ENCODE data around the gene ITPRID1.

The ITPRID1 gene

DNA sequence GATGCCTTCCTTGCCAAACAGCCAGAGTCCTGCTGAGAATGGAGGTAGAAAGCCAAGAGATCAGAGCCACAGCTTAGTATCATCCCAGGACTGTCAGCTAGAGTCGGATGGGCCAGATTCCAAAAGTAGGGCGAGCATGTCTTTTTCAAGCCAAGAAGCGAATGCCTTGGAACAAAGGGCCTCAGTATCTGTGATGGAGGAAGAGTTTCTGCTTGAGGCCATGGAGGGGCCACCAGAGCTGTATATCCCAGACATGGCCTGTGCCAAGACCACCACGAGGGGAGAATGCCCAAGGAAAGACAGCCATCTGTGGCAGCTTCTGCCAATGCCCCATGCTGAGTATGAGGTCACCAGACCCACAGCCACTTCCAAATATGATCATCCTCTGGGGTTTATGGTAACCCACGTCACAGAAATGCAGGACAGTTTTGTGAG, 128.8 kb downstream of the ITPRID1 start:
- no peak for DNase-seq

DNA sequence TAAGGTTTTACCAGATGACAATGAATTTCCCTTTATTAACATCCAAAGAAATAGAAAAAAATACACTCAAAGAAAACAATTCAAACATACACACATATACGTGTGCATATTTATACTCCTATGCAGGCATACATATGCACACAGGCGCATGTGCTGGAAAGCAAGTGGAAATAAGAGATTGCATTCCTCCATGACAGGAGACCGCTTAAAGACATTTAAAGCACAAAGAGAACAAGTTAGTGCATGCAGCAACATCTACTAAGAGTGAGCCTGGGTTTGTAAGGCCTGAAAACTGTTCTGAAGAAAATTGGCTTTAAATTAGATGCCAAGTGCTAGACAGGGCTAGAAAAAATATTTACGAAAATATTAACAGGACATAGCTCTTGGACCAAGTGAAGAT, 133.1 kb downstream of the ITPRID1 start:
- DNase-seq: no peak

DNA sequence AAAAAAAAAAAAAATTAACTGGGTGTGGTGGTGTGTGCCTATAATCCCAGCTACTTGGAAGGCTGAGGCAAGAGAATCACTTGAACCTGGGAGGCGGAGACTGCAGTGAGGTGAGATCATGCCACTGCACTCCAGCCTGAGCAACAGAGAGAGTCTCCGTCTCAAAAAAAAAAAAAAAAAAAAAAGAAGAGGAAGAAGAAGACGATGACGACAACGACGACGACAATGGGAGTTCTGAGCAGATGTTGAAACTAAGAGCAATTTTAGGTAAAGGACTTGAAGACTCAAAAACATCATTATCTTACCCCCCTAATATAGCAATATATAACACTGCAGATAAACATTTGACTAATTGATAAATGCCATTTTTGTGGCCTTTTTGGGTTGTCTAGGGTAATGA, 133.6 kb downstream of the ITPRID1 start:
- no peak for DNase-seq

DNA sequence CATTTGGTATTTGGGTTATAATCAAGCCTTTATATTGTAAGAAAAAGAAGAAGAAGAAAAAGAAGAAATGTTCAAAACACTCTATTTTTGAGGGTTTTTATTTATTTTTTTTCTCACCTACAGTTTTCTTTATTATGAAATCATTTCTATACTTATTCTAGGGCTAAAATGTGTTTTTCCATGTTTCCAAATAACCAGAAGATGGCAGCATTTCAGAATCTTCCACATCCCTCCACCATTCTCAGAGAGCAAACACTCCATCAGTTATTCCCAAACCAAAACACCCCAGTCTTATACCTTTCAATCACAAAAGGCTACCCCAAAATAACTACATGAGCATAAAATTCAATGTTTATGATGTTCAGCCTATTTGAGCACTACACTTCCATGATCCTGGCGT, 134.4 kb downstream of the ITPRID1 start:
- DNase-seq: peak; percentile 71

DNA sequence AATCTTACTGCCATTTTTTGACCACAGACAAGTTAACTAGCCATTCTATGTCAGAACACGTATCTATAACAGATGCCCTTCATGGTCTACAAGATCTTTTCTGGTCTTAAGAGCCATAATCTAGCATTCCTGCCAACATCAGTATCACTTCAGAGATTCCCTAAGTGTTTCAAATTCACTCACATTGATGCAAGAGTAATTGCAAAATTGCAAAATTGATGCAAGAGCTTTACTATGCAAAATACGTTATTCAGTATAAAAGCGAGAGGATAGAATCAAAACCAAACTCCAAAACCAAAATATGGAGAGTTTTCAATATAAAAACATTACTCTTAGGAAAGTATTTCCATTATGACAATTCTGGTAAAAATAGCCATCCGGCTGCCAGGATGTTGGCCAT, 135.0 kb downstream of the ITPRID1 start:
- no peak for DNase-seq

DNA sequence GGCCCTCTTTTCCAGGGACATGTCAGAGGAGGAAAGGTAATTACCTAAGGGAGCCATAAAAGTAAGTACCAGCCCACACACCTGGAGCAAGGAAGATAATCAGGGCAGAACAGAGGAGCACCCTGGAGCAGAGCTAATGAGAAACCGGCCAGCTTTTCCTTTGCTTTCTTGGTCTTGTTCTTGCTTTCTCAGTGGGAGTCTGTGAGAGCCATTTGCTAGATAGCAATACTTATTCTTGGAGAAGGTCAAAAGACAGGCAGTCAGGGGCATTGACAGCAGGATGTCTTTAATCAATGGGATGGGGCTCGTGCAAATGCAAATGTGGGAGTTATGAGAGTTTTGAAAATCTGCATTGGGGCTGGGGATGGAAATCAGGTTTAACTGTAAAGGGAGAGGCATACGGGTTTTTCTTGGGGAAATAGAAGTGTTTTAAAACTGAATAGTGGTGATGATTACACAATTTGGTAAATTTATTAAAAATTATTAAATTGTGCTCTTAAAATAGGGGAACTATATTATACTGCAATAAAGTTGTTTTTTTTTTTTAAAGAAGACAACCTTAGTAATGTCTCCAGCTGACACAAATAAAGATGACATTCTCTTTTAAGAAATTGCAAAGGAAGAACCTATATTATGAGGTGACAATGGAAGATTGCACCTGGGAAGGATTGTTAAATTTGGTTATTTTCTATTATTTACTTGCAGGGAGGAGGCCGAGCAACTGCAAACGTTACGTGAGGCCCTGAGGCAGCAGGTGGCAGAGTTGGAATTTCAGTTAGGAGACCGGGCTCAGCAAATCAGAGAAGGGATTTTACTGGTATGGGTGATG, 137.6 kb downstream of the ITPRID1 start:
- peak; percentile 55 for DNase-seq

DNA sequence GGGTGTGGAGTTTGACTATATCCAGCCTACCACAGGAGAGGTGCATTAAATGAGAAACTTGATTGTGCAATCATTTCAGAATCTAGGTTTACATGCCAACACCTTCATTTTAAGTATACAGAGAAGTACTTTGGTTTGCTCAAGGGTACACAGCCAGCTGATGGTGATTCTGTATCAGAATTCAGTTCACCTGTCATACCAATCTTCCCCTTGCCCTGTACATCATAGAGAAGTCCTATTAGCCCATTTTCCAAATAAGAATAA, 138.1 kb downstream of the ITPRID1 start:
- no peak for DNase-seq

DNA sequence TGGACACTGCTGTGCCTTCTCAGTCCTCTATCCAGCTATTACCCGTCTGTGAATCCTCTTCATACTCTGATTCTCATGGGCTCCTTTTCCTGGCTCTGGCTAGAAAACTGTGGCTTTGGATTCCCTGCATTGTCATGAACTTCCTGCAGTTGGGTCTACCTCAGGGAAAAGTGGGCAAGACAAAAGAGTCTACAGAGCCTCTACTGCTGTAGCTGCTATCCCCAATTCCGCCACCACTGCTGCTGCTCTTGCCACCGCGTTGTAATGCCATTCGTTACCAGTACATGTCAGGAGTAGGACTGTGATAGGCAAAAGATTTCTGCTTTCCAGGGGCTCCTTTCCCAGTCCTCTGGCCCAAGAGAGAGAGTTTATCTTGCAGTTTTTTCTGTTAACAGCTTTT, 149.2 kb downstream of the ITPRID1 start:
- DNase-seq: peak; percentile 18

DNA sequence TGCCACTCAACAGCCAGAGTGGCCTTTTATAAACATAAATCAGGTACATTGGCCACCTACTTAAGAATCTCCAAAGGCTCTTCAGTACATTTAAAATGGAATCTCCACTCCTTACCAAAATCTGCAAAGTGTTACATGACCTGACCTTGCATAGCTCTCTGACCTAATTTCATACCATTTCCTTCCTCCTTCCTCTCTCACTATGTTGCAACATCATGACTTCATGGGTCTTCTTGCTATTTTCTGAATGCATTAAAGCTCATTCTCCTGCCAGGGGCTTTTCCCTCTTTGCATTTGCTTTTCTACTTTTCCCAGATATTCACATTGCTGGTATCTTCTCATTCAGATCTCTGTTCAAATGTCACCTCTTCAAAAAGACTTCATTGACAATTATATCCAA, 151.0 kb downstream of the ITPRID1 start:
- no peak for DNase-seq

DNA sequence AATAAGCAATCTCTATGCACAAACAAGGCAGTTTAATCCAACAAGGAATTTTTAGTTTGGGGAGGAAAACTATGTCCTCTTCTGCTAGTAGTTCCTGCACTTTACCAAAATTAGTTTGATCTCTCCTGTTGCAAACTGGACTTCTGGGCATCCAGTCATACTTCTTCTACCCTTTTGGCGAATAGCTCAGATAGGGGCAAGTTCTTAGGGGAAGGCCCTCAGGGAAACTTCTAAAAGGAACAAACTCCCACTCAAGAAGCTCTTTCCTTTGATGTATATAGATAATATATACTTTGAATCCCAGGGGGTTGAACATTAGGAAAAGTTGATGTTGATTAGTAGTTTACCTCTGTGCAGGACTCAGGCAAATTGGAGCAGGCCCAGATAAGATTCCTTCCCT, 151.7 kb downstream of the ITPRID1 start:
- no peak for DNase-seq

DNA sequence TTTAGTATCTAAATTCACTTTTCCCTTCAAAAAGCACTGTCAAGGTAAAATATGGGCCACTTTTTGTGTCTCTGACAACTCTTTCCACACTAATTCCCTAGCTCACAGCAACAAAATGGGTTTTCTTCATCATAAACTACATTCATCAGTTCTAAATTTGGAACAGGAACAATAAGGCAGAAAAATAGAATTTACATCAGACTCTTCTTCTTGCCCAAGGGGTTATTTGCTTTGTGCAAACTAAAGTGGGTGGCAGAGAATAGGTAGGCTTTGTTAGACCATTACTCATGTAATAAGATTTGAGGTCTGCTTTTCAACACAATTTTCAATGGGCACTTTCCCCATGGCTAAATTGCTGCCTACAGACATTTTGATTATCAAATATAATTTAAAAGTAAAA, 155.6 kb downstream of the ITPRID1 start:
- DNase-seq: peak; percentile 23

DNA sequence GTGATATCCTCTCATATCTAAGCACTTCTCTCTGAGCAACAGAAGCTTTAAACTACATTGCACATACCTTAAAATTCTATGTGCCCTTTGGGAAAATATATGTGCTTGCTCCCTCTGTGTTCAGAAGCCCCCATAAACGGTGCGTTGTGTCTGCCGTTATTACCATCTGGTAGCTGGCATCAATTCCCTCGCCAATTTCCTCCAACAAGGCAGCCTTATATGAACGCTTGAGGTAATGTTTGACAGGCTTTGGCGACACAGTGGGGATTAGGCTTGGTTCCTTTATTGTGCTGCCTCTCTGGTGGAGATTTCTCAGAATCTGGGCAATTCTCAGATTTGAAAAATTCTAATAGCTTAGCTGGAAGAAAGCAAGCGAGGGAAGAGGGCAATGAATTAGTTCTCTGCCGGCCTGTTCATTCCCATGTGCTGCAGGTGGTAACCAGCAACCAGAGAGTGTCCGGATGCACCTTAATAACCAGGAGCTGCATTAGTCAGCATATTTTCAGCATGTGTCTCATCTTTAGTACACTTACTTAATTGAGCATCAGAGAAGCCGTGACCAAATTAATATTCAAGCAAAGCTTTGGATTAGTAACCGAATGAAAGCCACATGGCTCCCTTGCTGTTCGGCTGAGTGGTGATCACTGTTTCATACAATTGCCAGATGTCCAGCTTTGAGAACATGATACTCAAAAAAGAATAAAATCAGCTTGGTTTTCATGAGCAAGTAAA, 165.8 kb downstream of the ITPRID1 start:
- peak; percentile 80 for DNase-seq

DNA sequence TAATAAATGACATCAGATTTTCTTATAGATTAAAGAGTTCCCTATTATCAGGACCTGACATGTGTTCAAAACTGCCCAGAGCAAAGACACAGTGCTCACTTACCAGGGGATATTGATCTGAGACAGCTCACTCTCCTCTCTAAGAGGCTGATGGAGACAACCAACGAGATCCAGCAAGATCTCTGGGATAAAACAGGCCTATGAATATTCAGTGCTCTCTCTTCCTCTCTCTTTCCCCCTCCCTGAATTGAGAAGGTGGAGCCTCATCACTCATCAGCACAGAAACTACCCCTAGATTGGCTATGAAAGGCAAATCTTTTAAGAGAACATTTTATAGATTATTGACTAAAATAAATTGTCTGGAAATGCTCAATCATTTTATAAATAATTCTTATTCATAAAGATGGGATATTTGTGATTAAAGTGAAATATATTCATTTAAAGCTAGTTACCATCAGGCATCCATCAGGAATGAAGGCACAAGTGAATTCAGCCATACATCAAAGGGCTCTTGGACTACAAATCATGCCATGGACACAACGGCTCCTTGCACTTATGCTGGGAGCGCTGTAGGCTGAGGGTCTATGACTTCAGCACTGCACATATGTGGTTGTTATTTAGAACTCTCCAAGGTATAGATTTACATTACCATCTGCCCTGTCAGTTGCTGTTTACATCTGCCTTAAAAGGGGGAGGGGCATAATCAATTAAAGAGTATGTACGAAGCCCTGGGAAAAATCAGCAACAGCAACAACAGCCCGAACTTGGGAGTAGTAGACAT, 169.7 kb downstream of the ITPRID1 start:
- peak; percentile 92 for DNase-seq

DNA sequence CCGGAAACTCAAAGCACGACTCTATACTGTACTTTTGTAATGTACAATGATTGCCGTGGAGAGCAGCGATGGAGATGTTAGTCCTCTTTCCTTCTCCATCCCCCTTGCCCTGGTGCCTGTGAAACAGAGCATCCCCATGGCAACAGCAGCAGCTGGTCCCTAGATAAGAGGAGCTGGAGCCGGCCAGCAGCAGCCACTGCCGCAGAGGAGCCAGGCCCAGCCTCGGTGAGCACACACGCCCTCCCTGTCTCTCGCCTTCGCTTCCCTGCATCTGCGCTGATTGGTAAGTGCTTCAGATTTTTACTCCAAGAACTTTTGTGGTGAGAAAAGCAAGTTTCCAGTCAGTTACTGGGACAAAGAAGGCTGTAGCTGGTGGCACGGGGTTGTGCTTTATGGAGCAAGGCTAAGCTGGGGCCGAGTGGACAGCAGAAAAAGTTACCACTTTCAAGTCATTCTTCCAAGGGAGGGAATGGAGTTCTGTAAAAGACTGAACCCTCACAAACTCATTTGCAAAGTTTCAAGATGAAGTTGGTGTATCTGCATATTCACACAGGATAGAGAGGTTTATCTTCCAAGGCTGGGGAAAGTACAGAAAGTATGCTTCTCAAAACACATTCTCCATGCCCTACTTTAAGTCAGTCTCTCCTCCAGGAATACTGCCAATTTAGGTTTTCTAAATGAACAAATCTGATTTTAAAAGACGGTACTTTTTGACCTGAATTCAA, 173.3 kb downstream of the ITPRID1 start, which contains the start of gene PPP1R17:
PPP1R17 (plus strand) TSS at position 192 of the 725 bp plus-strand sequence. CDS start 5,227 bp downstream, outside the sequence.
- peak; percentile 17 for DNase-seq

DNA sequence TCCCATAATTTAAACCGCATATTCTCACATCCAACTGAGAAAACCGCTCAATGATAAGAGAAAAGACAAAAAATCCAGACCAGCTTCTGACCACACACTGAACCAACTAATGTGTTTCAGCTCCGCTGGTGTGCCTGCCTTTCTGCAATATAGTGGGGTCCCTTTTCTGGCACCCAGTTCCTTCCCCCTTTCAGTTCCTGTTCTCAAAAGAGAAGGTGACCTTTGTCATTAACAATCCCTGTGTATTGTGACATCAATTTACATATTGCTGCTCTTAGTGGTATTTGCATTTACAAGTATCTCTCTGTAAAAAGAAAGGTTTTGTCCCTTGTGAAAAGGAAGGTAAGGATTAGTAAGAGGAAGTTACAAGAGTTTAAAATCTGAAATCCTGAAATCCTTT, 174.5 kb downstream of the ITPRID1 start:
- DNase-seq: no peak

DNA sequence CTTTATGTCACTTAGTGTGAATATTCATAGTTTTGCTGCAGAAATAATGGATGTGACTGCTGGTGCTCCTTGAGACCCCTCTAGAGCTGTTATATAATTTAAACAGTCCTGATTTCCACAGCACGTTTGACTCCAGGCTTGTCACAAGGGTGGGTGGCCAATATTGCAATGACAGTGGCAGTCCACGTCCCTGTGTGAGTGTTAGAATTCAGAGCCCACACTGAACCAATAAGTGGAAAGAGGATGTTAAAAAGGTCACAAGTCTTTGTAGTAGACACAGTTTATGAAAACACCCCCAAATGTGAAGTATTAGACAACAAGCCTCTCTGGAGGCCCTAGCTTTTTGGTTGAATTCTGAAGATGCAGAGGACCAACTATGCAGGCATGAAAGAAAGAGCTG, 175.1 kb downstream of the ITPRID1 start:
- DNase-seq: no peak

DNA sequence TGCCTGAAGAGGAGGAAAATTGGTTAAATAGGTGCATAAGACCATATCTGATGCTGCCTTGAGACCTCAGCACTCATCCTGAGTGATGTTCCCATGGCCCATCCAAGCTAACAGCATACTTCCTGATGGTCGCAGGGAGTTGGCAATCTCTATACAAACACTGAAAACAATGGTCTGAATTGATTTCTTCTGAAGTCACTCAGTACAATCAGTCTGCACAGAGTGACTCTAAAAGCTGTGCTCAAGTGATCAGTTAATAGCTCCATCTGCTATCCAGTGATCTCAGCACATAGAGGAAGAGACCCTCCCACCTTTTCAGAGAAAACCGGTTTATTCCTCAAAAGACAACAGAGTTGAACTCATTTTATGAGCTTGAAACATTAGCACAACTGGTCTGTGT, 177.0 kb downstream of the ITPRID1 start:
- peak; percentile 90 for DNase-seq

DNA sequence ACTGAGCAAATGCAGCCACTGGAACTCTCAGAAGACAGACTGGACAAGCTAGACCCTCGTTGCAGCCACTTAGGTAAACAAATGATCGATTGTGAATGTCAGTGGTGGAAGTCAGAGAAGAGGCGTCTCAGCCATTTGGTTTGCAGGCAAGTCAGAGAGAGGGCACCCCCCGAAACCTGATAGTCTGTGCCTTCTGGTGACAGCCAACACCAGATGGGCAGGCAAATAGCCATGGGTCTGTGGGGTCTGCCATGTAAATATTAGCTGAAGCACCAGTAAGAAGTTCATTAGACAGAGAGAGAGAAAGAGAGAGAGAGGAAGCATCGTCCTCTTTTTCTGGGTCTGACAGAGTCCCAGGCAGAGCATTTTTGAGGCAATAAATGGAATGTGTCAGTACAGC, 178.6 kb downstream of the ITPRID1 start:
- peak; percentile 92 for DNase-seq

DNA sequence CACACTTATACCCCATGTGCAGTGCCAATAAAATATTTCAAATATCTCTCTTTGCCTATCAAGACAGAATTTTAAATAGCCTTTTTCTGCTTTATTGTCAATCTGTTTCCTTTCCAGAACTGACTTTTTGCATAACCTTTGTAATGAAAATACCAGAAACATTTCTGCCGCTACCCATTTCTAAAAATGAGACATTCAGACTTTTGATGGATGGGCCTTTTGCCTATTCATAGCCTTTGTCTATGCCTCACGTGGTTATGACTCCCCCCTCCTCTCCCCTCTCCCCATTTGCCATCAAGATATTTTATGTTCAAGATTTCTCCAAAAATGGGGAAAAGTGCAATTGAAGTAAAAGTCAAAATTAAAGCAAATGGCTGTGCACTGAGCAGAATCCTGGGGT, 179.0 kb downstream of the ITPRID1 start:
- DNase-seq: no peak

DNA sequence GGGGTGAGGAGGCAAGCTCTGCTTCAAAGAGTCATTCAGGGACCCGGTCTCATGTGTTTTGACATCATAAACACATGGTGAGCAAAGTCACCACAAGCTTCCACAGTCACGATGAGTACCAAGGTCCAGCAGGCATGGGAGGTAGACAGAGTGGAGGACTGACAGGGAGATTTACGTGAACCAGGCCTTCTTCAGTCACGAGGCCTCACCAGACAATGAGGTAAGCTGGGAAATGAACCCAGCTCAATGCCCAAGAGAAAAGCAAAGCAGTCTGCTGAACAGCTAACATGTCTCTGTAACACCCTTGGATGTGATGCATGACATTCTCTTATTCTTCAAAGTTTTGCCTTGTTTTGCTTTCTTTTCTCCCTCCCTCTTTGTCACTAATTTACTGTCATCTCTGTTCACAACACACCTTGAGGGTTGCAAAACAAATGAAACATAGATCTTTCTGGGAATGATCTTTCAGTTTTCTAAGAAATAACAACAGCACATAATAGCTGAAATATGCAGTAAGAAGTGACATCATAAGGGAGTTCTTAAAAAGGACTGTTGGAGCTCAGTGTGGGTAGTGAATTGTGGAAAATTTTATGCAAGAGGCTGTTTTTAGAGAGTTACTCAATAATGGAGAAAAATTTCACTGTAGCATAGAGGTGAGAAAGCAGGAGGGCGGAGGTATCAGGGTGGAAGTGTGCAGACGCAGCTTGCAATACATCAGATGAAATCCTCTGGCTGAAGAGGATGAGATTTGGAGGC, 182.1 kb downstream of the ITPRID1 start:
- peak; percentile 33 for DNase-seq

DNA sequence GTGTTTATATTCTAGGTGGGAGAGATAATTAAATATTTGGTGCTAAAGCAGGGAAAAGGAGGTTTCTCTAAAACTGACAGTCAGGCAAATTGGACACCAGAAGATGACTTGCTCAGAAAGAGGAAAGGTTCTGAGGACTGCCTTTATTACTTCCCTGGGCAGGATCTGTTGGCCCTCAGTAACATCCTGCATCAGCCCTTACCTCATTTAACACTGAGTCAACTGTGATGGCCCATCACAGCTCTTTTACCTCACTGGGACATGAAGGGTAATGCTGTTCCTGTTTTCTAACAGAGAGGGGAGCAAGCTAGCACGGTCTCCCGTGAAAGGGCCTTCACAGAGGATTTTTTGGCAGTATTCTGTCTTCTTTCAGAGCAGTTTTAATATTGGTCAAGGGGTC, 185.2 kb downstream of the ITPRID1 start:
- DNase-seq: no peak

DNA sequence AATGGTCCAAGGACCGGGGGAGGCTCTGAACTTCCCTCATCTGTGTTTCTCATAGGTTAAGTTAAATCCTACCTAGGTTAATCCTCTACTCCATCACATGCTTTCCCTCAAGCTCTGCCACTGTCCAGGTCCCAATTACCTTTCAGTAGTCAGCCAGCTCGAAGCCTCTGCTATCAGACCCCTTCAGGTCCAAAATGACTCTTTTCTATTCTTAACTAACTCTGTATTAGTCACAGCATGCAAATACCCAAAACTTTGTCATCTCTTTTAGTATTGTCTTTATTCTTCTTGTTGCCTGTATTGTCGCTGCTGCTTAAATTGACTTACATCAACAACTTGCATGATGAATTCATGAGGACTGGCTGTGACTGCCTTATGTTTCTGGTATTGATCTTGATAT, 188.5 kb downstream of the ITPRID1 start:
- DNase-seq: no peak
